Measurements from ENCODE around the gene GET3. TPM values are rescaled to one million over a fixed set of nuclear protein-coding genes. Genes with fewer than 3 reads are reported as not detected.

GET3 gene
- total RNA-seq, 1 donor from 2014 or later: 73.8 TPM

GRCh38 chr19:12750851-12751250 is 13.6 kb downstream of the GET3 start:
- no peak for DNase-seq (ENCODE audit: low read depth in 2 of 2)

- DNase-seq (ENCODE audit: low read depth in 2 of 2): no peak
These were observed 14.3 kb downstream of the GET3 start, which contains the start of gene BEST2 for GRCh38 chr19:12751635-12752034. Gene BEST2, plus strand, starts transcription at chr19:12751791. Its CDS starts 802 bp downstream, at chr19:12752593.

GRCh38 chr19:12752056-12752781 is 14.9 kb downstream of the GET3 start:
- no peak for DNase-seq (ENCODE audit: low read depth in 2 of 2)

- no peak for DNase-seq (ENCODE audit: low read depth in 2 of 2)
These were observed 17.3 kb downstream of the GET3 start for GRCh38 chr19:12754465-12755196.

DNA sequence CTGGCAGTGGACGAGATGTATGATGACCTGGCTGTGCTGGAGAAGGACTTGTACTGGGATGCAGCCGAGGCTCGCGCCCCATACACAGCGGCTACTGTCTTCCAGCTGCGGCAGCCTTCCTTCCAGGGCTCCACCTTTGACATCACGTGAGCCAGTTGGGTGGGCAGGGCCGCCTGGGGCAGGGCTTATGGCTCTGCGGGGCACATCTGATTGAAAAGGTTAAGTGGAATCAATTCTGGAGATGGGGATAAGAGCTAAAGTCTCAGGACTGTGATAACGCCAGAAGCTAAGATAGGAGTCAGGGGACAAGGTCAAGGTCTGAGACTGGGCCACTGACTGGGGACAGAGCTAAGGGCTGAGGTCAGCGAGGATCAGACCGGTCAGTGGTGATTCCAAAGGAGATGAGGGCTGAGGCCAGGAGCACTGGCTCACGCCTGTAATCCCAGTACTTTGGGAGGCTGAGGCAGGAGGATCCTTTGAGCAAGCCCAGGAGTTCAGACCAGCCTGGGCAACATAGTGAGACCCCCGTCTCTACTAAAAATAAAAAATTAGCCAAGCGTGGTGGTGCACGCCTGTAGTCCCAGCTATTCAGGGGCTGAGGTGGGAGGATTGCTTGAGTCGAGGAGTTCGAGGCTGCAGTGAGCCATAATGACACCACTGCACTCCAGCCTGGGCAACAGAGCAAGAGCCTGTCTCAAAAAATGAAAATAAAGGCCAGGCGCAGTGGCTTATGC is 19.0 kb downstream of the GET3 start:
- no peak for DNase-seq (ENCODE audit: low read depth in 2 of 2)

GRCh38 chr19:12757544-12758274 is 20.4 kb downstream of the GET3 start:
- peak; percentile 78 to 82 for DNase-seq (ENCODE audit: low read depth in 2 of 2)

DNA sequence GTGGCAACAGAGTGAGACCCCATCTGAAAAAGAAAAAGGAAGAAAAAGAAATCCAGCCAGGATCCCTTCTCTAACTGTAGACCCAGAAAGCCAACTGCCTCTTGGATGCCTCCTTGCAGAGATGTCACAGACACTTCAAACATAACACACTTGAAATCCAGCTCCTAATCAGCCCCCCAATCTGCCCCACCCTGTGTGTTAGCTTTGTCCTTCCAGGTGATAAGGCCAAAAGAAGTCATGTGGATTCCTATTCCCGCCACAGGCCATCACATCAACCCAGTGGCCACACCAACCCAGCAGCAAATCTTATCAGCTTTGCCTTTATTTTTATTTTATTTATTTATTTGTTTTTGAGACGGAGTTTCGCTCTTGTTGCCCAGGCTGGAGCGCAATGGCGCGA is 22.4 kb downstream of the GET3 start:
- no peak for DNase-seq (ENCODE audit: low read depth in 2 of 2)

DNA sequence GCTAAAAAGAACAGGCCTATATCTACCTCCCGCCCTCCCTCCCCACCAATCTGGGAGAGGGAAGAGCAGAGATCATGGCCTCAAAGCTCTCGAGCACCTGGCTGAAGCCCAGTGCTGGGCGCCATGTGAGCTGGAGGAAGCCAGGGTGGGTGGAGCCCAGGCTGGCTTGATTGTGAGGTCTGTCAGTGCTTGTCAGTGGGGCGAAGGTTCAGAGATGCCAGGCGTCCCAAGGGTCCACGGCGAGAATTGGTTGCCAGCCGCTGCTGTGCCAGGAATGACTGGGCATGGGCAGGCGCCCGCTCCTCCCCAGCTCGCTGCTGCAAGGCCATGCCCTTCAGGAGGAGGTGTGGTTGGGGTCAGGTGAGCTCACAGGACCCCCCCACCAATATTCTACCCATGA is 25.8 kb downstream of the GET3 start:
- no peak for DNase-seq (ENCODE audit: low read depth in 2 of 2)

GRCh38 chr19:12764698-12765097 is 27.4 kb downstream of the GET3 start:
- no peak for DNase-seq (ENCODE audit: low read depth in 2 of 2)

- peak; percentile 87 to 89 for DNase-seq (ENCODE audit: low read depth in 2 of 2)
These were observed 28.8 kb downstream of the GET3 start for GRCh38 chr19:12766051-12766521.

DNA sequence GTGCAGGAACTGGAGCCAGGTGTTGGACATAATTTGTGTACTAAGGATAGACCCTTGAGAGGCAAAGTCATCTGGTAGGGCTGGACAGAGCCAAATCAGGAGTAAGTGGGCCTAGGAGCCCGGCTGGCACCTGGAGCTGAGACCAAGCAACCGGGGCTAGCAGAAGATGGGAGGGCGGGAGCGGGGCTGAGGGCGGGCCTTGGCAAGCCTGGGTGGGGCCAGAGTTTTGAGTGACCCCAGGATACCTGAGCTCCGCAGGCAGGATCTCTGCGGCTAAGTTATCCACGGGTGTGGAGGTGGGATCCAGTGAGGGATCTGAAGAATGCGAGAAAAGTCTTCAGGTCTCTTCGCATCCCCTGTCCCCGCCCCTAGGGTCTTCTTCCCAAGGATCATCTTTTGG is 29.9 kb downstream of the GET3 start:
- no peak for DNase-seq (ENCODE audit: low read depth in 2 of 2)

DNA sequence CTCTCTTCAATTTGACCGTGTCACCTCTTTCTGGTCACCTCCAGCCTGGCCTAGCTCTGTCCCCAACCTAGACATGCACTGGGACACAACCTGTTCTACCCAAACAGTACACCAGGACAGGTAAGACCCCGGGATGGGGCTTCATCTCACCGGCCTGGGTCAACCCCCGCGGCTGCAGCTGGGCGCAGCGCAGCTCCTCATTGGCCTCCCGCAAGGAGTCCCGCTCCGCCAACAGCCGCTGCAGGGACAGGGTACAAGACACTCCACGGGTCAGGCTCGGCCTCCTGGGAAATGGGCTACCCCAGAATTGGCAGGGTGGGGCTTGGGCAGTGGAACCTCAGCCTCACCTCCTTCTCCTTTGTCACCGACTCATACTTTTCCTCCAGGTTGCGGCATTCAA is 30.4 kb downstream of the GET3 start:
- no peak for DNase-seq (ENCODE audit: low read depth in 2 of 2)

DNA sequence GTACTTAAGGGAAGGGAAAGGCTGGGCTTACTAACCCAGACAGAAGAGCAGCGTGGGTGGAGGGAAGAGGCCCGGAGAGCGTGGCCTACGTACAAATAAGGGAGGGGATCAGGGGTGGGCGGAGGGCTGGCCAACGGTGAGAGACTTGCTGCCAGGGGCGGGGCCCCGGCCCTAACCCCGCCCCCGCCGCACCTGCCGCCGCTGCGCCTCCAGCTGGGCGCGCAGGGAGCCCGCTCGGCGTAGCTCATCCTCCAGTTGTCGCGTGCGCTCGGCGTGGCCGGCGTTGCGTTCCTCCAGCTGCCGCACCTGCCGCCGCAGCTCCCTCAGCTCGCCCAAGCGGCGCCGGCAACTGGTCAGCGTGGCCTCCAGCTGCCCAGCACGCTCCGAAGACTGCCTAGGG is 32.4 kb downstream of the GET3 start:
- DNase-seq (ENCODE audit: low read depth in 2 of 2): peak in 1 of 2 donors; percentile 36

GRCh38 chr19:12770922-12771321 is 33.6 kb downstream of the GET3 start:
- DNase-seq (ENCODE audit: low read depth in 2 of 2): no peak

- DNase-seq (ENCODE audit: low read depth in 2 of 2): no peak
These were observed 35.0 kb downstream of the GET3 start for GRCh38 chr19:12772323-12772722.

DNA sequence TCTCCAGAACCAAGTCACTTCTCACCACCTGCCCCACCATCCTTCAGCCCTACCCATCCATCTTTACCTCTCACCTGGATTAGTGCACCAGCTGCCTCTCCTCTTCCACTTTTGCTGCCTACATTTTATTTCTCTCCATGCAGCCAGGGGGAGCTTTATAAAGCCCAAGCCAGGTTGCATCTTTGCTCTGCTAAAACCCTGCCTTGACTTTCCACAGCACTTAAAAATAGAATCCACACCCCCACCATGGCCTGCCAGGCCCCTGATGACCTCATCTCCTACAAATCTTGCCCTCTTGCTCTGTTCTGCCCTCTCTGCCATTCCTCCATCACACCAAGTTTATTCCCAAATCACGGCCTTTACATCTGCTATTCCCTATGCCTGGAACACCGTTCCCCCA is 36.3 kb downstream of the GET3 start:
- DNase-seq (ENCODE audit: low read depth in 2 of 2): no peak

DNA sequence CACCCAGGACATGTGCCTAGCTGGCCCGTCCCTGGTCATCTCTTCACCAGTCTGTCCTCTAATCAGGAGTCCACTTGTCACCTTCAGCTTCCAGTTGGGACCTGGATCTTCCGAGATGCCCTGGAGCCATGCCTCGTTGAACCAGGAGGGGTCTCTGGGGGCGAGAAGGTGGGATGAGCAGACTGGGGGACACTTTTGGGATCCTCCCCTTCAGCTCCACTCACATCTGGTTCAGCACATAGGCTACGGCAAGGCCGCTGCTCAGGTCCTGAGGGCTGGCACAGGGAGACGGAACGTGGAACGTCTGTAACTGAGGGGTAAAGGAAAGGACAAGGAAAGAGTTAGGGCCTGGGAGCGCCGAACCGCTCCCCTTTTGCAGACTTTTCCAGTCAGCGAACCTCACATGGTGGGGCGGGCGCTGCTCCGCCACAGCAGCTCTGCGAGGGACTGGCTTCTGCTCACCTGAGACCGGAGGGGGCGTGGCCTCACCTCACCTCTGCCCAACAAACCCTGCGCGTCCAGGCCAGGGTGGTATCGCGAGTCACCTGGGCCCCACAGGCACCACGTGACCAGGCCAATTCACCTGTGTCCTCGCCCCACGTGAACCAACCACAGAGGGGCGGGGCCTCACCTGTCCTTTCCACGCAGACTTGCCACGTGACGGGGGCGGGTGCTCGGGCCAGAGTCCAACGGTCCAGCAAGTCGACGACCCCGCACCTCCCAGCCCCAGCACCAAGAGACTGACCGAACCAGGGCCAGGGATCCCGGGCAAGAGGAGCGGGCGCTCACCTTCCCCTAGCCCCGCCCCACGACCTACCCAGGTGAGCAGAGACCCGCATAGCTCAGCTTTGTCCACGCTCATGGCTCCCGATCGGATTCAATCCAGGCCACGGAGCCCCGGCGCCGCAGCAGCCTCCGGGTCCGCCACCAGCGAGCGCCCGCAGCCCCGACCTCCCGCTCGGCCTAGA is 37.6 kb downstream of the GET3 start, which contains the start of gene HOOK2:
Gene HOOK2, minus strand, starts transcription at position 965 of the 968 bp plus-strand sequence. Its CDS starts 103 bp downstream, at position 862.
- no peak for DNase-seq (ENCODE audit: low read depth in 2 of 2)

- peak; percentile 86 to 87 for DNase-seq (ENCODE audit: low read depth in 2 of 2)
These were observed 40.1 kb downstream of the GET3 start for GRCh38 chr19:12777217-12778016.

All from lung microvascular endothelial cell (primary cell).